Lower lobe of right lung (tissue), 2 donors: ENCODE results near the gene ZNF326. TPM values are rescaled to one million over a fixed set of nuclear protein-coding genes. Genes with fewer than 3 reads are reported as not detected.
A peak's percentile ranks its signal among the peaks of the same experiment; 100 is the strongest.

Experiments
- ATAC-seq, 2 donors: fragments of 200-7000 bp; cut with Tn5 transposase; one replicate each; pipeline ENCODE4 v1.9.1; 2020 to 2022; ENCODE audit warnings: mild to moderate bottlenecking in 2 of 2, moderate library complexity in 2 of 2
- DNase-seq: peaks from one replicate; pipeline ENCODE4 v3.0.0-alpha.2; 2020
- H3K27ac ChIP-seq: fragments of 200-600 bp; one replicate; pipeline ENCODE4 v1.8.0; 2022
- H3K27me3 ChIP-seq: fragments of 200-600 bp; one replicate; pipeline ENCODE4 v1.8.0; 2022; ENCODE audit warnings: low read depth
- H3K36me3 ChIP-seq: fragments of 200-600 bp; one replicate; pipeline ENCODE4 v1.8.0; 2022; ENCODE audit warnings: mild to moderate bottlenecking
- H3K4me1 ChIP-seq: fragments of 200-600 bp; one replicate; pipeline ENCODE4 v1.8.0; 2022
- H3K4me3 ChIP-seq: fragments of 200-600 bp; one replicate; pipeline ENCODE4 v1.8.0; 2022; ENCODE audit warnings: mild to moderate bottlenecking
- H3K9me3 ChIP-seq: fragments of 200-600 bp; one replicate; pipeline ENCODE4 v1.8.0; 2022
- CTCF ChIP-seq: fragments of 200-600 bp; IDR thresholded peaks from one replicate; pipeline ENCODE4 v1.8.0; 2022; ENCODE audit warnings: antibody characterized with exemption, mild to moderate bottlenecking
- intact Hi-C: fragments of 100-400 bp; cut with DNase I; formaldehyde crosslinking; loops from one replicate; pipeline ENCODE4 v1.11.0; 2022
- long read RNA-seq: library from polyadenylated mRNA; unstranded; transcript quantifications from one replicate; pipeline ENCODE4 v2.0.0, GENCODE V29; 2021
- total RNA-seq: library from RNA; stranded (reverse); fragmentation: NEBNext Ultra II Directional; extraction: Animal tissue kit (Norgen Biotek cat#: 25700); gene quantifications from one replicate; pipeline ENCODE4 v1.2.1, GENCODE V29; 2021
- donor health status: DM: no; HTN: yes; CAD: no; lungs with severe emphysema.

ZNF326 gene
- 16.1 TPM for total RNA-seq
- long read RNA-seq, transcript ZNF326-201 (12 exons, 2,729 nt), result major isoform, 7 of 22 reads
- long read RNA-seq, partial matches to known transcripts, result 1 of 22 reads
- long read RNA-seq, other reads (novel, unspliced or antisense), result 14 of 22 reads

- DNase-seq (peak; percentile 97), ATAC-seq (peak; percentile 99)
- no peaks in the 10 kb centered on the region for H3K27me3 ChIP-seq
- H3K36me3 ChIP-seq, result no peaks in the 10 kb centered on the region
- intact Hi-C loops, result no loop called here
- peak; percentile 14 for TF ChIP-seq CTCF
- H3K4me3 ChIP-seq, result peak within 1 kb of the TSS; percentile 88
- H3K27ac ChIP-seq, result peak within 1 kb of the TSS; percentile 97
- H3K9me3 ChIP-seq, result no peaks in the 10 kb centered on the region
- H3K4me1 ChIP-seq, result peaks cover 19% of the 10 kb centered on the region
Measured at GRCh38 chr1:89994805-89995597, at the start of gene ZNF326. ZNF326 (plus strand) TSS chr1:89995110; CDS start chr1:89995258, 148 bp downstream.

GRCh38 chr1:89945852-89946476, 48.9 kb upstream of the ZNF326 start:
- no peak overlapping the region for H3K4me3 ChIP-seq
- DNase-seq (no peak), ATAC-seq (no peak)
- no peaks in the 10 kb centered on the region for H3K9me3 ChIP-seq
- intact Hi-C loops, result no loop called here
- H3K27ac ChIP-seq, result no peak overlapping the region
- TF ChIP-seq CTCF, result no peak
- H3K27me3 ChIP-seq, result no peaks in the 10 kb centered on the region
- H3K36me3 ChIP-seq, result no peaks in the 10 kb centered on the region
- no peaks in the 10 kb centered on the region for H3K4me1 ChIP-seq

- no peaks in the 10 kb centered on the region for H3K9me3 ChIP-seq
- H3K36me3 ChIP-seq, result no peaks in the 10 kb centered on the region
- H3K4me1 ChIP-seq, result no peaks in the 10 kb centered on the region
- ATAC-seq (no peak), DNase-seq (no peak)
- no peaks in the 10 kb centered on the region for H3K27me3 ChIP-seq
- no peak overlapping the region for H3K27ac ChIP-seq
- intact Hi-C loops, result no loop called here
- no peak overlapping the region for H3K4me3 ChIP-seq
- no peak for TF ChIP-seq CTCF
Measured at GRCh38 chr1:89946532-89946931, 48.4 kb upstream of the ZNF326 start.

GRCh38 chr1:89948722-89949345, 46.1 kb upstream of the ZNF326 start:
- H3K9me3 ChIP-seq, result no peaks in the 10 kb centered on the region
- no peak for ATAC-seq
- intact Hi-C loops, result no loop called here
- H3K4me1 ChIP-seq, result peaks cover 7% of the 10 kb centered on the region
- no peak overlapping the region for H3K27ac ChIP-seq
- no peak for DNase-seq
- H3K27me3 ChIP-seq, result no peaks in the 10 kb centered on the region
- H3K36me3 ChIP-seq, result no peaks in the 10 kb centered on the region
- TF ChIP-seq CTCF, result no peak
- no peak overlapping the region for H3K4me3 ChIP-seq

GRCh38 chr1:89949991-89950624, 44.8 kb upstream of the ZNF326 start:
- no peak overlapping the region for H3K27ac ChIP-seq
- ATAC-seq (no peak), DNase-seq (no peak)
- H3K27me3 ChIP-seq, result no peaks in the 10 kb centered on the region
- H3K36me3 ChIP-seq, result no peaks in the 10 kb centered on the region
- TF ChIP-seq CTCF, result no peak
- H3K4me1 ChIP-seq, result peaks cover 7% of the 10 kb centered on the region
- no peak overlapping the region for H3K4me3 ChIP-seq
- no peaks in the 10 kb centered on the region for H3K9me3 ChIP-seq
- intact Hi-C loops, result no loop called here
